ENCODE results near the gene SSTR5.

DNA sequence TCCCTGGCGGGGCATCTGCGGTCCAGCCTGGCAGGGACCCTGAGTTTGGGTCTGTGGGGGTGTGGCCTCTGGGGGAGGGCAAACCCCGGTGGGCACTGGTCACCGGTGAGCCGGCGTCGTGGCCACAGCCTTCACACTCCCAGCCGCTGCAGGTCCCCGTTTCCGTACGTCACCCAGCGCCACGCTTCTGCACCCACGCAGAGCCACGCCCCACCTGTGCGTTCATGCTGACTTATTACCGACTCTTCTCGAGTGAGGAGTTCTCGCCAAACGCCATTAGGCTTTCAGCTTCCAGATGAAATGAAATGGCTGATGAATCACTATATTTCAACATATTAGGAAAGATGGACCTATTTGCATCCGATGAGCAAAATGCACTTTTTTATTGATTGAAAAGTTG is 8.8 kb upstream of the SSTR5 start:
- TF ChIP-seq POLR2A (IDR thresholded peaks at IDR 0.05; ENCODE audit: low read length) (no peak), GATA1 (IDR thresholded peaks at IDR 0.05; ENCODE audit: low read depth, low read length) (no peak)

Measured in erythroblast (primary cell).